M059J (cell line): ENCODE data around the gene PREPL. TPM values are rescaled to one million over a fixed set of nuclear protein-coding genes. Genes with fewer than 3 reads are reported as not detected.
"Not testable (repeated sequence)": the region's sequence is repeated elsewhere in the genome, so short reads cannot be mapped to it uniquely, and the experiment has no call there.

Source experiments
- DNase-seq: peaks from one replicate; pipeline ENCODE4 v3.0.0-alpha.2; 2012; ENCODE audit warnings: low read depth
- total RNA-seq: library from RNA; depleted of rRNA; stranded (reverse); fragments of >200 nt; shearing (Covaris generic); gene quantifications from 2 replicates; pipeline ENCODE4 v1.2.3, GENCODE V29; 2014

Gene PREPL
- total RNA-seq, 1 experiment from 2014 or later = 31.2 TPM

DNA sequence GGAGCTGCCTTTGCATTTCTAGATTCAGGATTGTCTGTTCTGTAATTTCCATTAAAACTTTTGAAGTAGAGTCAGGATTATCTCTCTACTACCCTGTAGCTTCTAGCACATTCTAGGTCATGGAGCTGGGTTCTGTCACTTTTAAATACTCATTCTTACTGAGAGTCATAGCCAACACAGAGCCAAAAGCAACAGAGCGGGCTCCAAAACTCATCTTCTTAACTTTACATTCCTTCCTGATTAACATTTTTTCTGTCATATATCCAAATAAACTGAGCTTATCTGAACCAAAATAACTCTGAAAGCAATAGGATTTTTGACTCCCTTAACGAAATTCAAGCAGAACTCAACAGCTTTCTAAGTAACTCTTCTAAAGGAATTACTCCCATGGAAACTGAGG is 12.9 kb downstream of the PREPL start:
- peak; percentile 4 for DNase-seq

DNA sequence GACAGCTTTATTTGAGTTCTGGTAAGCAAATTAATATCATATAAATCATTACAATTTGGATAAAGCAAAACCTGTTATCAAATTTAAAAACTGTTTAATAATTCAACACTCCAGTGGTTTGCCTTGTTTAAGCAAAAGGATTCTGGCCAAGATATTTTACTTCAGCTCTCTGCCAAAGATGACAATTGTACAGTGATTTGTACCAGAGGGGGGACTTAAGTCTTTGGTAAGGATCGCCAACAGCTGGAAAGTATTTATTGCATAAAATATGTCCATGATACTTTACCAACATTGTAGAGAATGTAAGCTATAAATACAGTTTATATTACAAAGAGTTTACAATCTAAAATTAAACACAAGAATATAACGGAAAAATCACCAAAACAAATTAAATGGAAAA is 13.8 kb downstream of the PREPL start:
- no peak for DNase-seq

DNA sequence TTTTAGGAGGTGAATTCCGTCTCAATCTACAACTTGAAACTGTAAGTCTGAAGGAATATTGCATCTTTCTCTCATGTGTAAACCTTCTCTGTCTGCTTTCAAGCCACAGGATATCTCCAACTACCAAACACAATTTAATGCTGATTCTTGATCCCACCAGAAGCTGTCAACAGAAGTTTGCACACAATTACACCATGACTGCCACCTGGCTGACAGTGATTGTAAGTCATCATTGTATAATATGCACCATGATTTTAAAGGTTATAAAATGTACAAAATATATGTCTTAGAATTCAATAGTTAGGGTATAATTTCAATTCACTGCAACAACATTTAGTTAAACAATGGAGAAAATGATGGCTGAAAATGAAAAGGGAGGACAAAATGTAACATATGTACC is 18.4 kb downstream of the PREPL start:
- DNase-seq = peak; percentile 28

DNA sequence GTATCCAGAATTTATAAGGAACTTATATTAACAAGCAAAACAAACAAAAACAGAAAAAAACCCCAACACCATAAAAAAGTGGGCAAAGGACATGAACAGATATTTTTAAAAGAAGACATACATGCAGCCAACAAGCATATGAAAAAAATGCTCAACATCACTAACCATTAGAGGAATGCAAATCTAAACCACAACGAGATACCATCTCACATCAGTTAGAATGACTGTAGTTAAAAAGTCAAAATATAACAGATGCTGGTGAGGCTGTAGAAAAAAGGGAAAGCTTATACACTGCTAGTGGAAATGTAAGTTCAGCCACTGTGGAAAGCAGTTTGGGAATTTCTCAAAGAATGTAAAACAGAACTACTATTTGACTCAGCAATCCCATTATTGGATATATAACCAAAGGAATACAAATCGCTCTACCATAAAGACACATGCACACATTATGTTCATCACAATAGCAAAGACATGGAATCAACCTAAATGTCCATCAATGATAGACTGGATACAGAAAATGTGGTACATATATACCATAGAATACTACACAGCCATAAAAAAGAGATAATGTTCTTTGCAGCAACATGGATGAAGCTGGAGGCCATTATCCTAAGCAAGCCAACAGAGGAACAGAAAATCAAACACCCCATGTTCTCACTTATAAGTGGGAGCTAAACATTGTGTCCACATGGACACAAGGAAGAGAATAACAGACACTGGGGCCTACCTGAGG is 25.3 kb downstream of the PREPL start:
- peak; percentile 39 for DNase-seq

DNA sequence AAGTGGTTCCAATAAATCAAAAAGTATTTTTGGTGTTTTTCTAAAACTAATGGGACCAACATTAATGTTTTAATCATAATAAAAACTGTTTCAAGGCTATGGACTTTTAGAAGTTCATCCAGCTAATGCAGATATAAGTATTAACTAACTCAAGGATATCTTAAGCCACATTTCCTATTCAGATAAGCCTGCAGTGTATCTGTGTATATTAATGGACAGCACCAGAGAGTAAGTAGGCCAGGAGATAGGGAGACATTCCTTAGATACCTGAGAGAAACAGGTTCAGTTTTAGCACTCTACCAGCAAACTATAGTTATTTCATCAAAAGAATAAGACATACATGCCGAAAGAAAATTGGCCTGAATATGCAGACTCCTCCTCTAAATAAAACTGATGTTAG is 27.3 kb downstream of the PREPL start:
- DNase-seq = no peak

DNA sequence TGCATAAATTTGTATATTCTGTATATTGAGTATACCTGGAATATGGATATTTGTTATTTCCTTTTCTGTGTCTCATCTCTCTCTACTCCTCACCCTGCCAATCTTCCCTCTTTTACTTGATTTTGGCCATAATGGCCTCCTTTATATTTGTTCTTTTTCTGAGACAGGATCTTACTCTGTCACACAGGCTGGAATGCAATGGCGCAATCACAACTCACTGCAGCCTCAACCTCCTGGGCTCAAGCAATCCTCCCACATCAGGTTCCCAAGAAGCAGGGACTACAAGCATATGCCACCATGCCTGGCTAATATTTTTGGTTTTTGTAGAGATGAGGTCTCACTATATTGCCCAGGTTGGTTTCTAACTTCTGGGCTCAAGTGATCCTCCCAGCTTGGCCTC is 30.5 kb downstream of the PREPL start:
- DNase-seq = no peak

DNA sequence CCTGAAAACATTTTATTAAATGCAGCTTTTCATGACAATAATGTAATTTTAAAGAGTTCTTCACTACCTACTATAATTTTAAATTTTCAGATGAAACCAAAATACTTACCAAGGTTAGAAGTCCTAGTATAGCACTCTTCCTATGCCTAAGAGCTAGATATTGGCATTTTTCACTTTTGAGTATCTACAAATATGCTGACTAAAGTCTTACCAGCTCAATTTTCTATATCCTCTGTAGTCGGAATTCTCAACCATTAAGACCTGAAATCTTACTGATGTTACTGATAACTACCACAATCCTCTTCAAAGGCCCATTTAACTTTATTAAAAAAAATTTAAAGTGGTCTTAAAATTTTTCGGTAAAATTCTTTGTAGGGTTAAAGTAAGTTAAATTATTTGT is 32.0 kb downstream of the PREPL start:
- no peak for DNase-seq

DNA sequence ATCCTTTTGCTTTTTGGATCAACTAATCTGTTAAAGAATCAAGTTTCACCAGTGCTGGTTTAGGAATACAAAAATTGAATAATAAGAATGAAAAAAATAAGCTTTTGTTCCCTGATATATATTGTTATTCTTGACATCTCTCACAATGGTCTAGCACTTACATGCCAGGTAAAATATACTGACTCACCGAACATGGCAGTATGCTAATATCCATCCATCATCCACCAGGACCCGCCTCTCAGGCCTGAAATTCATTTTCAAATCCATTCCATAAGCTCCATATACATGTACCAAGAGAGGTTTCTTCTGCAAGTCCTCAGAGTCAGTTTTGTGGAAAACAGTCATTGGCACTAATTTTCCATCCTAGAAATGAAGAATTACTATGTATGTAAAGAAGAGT is 32.5 kb downstream of the PREPL start:
- no peak for DNase-seq

DNA sequence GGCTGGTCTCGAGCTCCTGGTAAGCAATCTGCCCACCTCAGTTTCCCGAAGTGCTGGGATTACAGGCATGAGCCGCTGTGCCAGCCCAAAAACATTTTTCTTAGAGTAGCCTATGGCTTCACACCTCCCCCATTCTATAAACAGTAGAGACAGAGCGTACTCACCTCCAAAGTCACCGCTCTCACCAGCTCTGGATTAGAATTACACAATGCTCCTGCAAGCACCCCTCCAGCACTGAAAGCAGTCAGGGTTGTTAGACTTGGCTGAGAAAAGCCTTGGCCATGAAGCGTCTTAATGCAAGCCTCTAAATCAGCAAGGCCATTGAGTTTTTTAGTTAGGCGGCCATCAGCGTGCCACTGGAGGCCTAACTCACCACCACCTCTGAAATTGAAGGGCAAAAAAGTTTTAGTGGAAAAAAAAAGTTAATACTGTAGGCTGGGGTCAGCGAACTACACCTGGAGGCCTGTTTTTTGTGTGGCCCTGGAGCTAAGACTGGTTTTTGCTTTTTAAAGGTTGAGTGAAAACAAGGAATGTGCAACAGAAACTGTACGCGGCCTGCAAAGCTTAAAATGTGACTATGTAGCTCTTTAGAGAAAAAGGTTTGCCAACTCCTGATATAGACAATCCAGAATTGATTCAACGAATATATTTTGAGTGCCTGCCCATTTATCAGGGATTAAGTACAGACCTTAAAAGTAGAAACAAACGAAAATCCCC is 34.6 kb downstream of the PREPL start:
- no peak for DNase-seq

DNA sequence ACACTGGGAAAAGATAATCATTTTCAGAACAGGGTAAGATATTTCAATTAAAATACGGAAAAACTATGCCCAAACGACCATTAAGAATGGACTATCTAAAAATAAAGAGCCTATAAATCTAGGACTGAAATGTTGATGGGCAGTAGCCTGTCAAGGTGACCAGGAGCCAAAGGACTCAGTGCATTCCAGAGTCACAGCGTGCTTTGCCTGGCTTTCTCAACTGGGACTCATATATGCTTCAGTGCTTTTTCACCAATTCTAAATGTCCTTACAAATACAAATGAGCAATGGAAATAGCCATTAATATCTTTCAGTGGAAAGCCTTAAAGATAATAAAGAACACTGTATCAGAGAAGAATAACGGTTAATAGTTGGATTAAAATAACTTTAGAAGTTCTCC is 35.4 kb downstream of the PREPL start:
- DNase-seq = no peak

DNA sequence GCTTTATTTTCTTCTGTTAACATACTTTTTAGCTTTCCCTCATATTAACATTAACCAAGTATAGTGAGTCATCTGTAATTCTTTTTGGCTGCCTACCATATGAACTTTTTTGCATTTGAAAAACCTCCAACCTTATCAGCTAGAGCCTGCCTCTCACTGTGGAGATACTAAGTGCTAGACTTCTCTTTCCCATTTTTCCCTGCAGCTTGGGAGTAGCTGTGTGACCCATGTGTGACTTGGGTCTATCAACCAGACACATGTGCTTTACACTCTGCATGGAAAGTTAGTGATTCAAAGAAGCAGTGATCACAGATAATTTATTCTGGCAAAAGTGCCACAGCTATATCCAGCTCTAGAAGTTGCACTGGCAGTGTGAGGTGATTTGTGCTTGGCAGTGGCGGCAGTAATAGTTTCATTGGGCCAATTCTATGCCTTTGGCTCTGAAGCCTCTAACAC is 36.3 kb downstream of the PREPL start:
- peak; percentile 63 for DNase-seq

DNA sequence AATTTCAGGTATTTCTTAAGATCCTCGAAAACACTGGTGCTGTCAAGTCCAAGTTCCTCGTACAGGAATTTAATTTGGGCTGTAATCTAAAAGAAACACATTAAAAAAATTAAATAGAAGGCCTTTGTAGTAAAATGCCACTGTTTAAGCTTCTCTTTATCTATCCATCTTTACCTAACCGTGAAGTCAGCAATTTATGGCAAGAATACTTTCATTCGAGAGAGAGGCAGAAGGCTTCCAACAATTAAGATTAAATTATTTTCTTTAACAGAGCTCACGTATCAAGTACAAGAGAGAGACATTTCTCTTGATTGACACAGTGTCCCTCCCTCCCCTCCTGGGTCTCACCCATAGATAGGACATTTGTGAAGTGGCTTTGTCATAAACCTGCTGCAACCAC is 39.9 kb downstream of the PREPL start:
- DNase-seq = no peak

DNA sequence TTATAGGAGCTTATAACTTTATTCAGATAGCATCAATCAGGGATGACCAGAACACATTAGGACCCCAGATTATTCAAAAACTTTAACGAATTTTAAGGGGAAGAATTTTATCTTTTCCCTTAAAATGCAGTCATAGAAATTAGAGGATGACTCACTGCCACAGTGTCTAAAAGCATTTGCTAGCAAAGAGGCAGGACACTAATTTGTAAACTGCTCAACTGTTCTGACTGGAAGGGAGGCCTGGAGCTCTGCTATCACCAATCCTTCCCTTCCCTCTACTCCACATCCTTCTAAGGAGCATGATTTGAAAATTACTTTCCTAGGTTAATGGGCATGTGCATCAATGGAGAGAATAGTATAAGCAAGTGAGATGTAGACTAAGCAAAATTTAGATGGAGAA is 40.5 kb downstream of the PREPL start:
- peak; percentile 2 for DNase-seq

DNA sequence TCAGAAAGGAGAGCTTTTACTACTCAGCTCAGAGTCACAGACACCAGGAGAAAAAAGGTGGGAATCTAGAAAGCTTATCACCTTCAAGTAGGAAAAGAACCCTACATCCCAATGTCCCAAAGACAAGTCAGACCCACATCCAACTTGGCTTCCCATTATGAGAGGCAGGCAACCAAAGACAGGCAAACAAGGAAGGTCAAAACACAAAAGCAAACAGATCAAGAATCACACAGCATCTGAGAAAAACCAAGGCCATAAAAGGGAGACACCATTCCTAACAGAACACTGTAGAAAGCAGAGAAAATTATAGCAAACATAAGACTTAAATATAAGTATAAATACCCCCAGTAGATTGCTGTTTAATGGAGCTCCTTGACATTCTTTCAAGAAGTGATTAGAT is 45.3 kb downstream of the PREPL start:
- no peak for DNase-seq

DNA sequence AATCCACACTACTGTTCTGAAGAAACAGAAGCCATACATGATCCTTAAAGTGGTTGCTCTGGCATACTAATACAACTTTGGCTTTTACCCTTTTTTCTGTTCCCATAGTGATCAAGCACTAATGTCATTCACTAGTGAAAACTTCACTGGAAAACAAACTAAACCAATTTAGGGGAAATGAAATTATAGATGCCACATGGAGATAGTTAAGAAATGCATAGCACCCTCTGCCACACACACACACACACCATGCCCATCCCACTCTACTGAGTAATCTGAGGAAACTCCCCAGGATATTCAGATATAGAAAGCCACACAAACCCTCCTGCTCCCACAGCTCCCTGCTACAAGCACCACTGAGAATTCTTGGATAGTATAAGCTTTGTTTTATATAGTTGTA is 46.9 kb downstream of the PREPL start:
- no peak for DNase-seq

DNA sequence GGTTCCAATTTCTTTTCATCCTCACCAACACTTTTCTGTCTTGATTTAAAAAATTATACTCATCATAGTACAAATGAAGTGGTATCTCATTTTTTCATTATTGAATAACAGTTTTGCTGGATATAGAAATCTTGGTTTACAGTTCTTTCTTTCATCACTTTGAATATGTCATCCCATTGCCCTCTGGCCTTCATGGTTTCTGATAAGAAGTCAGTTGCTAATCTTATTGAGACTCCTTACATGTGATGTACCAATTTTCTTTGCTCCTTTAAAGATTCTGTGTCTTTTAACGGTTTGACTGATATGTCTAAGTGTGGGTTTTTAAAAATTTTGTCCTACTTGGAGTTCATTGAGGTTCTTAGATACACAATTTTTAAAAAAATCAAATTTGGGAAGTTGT is 51.0 kb downstream of the PREPL start:
- no peak for DNase-seq

DNA sequence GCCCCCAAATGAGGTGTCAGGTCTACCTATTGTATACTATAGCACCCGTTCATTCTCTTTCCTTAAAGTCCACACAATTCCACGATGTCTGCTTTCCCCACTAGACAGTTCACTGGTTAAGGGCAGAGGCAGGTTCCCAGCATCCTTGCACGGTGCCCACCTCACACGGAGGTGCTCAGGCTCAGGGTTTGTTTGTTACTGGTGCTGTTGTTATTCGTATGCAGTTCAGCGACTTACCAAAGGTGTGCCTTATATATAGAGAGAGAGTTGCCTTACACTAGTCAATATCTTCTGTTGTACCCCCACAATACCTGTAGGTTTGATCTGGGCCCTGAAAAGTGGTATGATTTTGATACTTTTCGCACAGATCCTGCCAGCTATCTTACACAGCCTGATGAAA is 55.4 kb downstream of the PREPL start:
- DNase-seq = no peak

DNA sequence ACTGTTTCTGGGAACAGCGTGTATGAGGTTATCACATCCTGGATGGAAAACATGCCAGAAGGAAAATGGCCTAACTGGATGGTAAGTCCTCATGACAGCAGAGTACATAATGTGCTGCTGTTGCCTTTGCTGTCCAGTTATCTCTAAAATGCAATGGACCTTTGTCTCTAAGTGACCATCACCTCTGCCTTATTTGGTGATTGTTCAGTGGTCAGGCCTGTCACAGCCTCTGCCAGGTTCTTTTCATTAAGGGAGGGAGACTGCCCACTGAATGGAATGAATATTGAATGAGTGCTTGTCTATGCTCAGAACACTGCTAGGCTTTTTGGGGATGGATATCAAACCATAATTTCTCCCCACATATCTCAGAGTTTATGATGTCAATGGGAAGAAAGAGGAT is 57.0 kb downstream of the PREPL start:
- no peak for DNase-seq

DNA sequence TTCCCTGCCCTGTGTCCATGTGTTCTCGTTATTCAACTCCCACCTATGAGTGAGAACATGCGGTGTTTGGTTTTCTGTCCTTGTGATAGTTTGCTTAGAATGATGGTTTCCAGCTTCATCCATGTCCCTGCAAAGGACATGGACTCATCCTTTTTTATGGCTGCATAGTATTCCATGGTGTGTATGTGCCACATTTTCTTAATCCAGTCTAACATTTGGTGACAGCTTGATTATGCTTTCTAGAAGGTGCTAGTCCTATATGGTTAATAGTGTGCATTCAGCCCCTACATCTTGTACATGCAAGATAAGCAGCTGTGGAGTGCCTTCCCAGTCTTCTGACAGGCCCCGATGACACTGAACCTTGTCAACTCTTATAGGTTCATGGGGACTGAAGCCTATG is 57.5 kb downstream of the PREPL start:
- not testable (repeated sequence) for DNase-seq

DNA sequence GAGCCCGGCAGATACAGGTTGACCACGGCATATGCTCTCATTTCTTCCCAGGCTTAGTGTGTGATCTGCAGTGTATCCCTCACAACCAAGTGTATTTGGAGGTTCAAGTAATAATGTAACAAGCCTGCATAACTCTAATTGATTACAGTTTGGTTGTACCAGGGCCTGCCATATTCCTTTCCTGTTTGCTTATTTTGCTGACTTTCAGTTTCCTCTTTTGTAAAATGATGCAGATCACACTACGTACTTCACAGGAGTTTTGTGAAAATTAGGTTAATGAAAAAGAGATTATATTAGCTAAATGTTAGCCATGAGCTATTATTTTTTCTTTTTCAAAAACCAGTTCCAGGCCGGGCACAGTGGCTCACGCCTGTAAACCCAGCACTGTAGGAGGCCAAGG is 60.2 kb downstream of the PREPL start:
- DNase-seq = no peak

DNA sequence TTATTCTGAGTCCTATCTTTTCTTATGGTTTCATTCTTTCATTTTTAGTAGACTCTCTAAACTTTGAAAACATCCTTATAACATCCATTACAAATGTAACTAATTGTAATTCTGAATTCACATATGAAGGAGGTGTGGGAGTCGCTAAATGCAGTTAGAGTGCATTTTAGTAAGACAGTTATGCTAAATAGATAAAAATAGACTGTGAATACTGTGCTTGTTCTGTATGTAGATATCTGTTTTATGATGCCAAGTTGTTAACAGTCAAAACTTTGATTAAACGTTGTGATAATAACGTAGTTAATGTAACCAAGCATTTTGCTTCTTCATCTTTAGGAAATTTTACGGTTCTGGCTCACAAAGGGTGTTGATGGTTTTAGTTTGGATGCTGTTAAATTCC is 61.7 kb downstream of the PREPL start:
- no peak for DNase-seq

DNA sequence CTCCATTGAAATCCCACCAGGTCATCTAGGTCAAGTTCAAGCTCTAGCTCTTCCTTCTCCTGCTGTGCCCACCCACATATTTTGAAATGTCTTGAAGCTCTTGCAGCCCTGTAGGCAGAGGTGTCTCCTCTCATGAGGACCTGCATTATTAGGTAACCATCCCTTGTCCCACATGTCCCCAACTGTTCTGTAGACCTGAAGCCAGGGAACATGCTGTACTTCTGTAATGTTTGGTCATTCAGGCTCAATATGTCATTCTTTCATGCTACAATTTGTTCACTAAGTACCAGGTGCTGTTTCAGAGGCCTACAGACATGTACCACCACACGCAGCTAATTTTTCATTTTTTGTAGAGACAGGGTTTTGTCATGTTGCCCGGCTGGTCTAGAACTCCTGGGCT is 63.9 kb downstream of the PREPL start:
- no peak for DNase-seq

DNA sequence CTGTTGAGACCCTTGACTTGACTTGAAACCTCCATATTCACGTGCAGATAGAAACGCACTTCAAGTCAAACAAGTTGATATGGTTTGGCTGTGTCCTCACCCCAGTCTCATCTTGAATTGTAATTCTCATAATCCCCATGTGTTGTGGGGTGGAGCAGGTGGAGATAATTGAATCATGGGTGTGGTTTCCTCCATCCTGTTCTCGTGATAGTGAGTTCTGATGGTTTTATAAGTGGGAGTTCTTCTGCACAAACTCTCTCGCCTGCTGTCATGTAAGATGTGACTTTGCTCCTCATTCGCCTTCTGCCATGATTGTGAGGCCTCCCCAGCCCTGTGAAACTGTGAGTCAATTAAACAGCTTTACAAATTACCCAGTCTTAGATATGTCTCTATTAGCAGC is 64.6 kb downstream of the PREPL start:
- DNase-seq = no peak
